HG02763 (cell line): ENCODE data around the gene PDLIM1.
"Not testable (repeated sequence)": the region's sequence is repeated elsewhere in the genome, so short reads cannot be mapped to it uniquely, and the experiment has no call there.

Experiments
- ATAC-seq: cut with Tn5 transposase; IDR thresholded peaks from one replicate; pipeline ENCODE4 v1.9.1; 2021; ENCODE audit warnings: mild to moderate bottlenecking, moderate library complexity; ENCODE audit not compliant: unreplicated experiment

PDLIM1 gene

DNA sequence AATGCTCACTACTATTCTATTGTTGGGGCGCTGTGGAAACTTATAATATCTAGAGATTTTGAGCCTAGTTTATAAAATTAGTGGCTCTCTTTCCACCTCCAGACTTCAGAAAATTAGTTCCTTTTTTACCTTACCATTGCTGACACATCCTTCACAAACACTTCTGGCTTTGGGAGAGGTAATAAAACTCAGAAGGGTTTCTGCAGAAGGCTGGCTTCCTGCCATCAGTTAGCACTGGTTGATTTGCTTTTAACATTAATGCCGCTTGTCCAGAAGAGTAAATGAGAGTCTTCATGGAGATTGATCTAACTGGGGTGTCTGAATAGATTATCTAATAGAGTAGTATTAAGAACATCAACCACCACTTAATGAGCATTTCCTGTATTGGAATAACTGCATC is 76.4 kb downstream of the PDLIM1 start:
- no peak for ATAC-seq

DNA sequence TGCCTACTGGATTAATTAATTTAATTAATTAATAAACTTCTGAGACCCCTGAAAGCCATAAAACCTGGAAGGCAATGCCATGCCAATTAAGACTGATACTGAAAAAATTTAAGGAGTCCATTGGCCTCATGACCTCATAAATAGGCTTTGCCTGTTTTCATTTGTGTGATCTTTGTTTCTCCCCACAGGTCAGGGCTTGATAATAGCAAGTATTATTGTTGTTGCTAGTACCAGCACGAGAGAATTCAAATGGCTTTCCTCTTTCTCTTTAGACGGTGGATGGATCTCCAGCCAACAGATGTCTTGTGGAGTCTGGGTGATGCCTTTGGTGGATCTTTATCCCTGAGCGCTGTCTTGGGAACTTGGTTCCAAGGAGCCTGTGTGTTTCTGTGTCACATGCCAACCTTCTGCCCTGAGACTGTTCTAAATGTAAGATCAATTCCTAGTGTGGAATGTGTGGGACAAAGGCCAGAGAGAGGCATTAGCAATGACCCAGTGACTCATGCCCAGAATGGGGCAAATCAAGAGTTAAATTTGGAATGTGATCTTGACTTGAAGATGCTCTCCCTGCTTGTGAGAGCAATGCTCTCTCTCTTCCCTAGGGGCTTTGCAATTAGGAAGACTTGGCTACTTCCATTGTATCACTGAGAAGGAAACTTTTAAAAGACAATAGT is 79.1 kb downstream of the PDLIM1 start:
- ATAC-seq = no peak

DNA sequence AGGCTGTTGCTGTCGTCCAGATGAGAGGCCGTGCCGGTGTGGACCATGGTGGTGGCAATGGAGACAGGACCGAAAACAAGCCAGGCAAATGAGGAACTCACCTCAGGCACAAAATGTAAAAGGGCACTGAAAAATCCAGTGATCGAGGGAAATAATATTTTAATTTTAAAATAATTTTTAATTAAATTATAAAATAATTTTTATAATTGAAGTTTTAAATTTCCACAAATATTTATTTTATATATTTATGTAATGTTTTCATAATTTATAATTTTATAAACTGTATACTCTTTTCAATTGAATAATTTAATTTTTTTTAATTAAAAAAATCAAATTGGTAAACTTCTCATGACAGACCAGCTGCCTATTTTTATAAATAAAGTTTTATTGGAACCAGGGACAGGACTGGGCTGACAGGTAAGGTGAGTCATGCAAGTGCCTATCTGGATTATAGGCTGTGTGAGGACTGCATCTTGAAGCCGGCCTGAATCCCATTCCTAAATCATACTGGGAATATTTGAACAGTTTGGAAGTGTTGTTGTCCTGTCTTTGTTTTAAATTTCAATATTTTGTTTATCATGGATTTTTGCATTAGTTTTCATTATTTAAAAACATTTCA is 81.2 kb downstream of the PDLIM1 start:
- ATAC-seq = no peak

DNA sequence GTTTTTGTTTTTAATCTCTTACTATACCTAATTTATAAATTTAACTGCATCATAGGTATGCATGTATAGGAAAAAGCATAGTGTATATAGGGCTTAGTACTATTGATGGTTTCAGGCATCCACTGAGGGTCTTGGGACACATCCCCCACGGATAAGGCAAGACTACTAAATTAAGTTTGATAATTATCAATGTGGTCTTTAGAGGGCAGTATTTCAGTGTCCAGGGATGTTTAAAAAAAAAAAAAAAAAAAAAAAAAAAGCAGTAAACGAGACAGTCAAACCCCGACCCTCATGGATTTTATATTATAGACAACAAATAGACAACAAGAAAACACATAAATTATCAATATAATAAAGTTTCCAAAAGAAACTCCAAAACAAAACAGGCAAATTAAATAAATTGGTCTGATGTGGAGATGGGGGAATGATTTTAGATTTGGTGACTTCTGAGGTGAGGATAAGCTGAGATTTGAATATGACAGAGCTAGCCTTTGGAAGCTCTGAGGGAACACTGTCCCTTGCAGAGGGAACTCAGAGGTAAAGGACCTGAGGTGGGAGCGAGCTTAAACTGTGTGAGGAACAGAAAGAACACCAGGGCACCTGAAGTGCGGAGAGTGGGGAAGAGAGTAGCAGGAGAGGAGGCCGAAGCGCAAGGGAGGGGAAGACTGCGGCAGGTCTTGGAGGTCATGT is 82.0 kb downstream of the PDLIM1 start:
- no peak for ATAC-seq

DNA sequence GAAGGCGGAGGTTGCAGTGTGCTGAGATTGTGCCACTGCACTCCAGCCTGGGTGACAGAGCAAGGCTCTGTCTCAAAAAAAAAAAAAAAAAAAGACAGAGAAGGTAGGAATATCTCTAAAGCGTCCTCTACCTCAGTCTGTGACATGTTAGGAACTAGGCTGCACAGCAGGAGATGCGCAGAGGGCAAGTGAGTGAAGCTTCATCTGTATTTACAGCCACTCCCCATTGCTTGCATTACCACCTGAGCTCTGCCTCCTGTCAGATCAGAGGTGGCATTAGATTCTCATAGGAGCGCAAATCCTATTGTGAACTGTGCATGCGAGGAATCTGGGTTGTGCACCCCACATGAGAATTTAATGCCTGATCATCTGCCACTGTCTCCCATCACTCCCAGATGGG is 87.9 kb downstream of the PDLIM1 start:
- not testable (repeated sequence) for ATAC-seq

DNA sequence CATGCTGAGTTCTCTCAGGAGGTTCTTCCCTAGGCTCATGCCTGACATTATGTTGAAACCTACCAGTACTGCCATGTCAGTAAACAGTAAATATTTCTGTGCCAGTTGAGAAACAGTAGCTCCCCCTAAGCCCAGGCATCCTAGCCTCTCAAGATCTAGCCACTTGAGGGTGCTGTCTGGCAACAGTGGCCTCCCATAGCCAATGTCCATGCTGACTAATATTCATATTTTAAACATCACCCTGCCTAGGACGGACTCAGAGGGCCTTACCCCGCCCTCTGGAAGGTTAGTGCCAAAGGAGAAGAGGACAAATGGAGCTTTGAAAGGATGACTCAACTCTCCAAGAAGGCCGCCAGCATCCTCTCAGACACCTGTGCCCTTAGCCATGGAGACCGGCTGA is 89.1 kb downstream of the PDLIM1 start:
- no peak for ATAC-seq

DNA sequence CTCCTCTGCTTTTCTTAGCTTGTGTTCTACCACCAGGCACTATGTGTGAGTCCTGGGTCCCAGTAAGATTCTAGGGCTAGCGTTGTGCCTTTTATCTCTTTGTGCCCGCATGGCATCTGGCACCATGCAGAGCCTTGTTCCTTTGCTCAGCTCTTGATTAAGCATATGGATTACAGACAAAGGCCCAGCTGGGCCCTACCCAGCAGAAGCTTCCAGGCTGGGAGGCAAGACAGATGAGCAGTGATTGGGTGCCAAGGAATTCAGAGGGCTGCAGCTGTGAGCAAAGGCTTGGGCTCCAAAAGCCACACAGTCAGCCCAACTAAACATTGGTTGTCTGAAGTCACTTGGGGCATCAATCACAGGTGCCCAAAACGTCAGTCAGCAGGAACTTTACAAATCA is 94.8 kb downstream of the PDLIM1 start:
- no peak for ATAC-seq

DNA sequence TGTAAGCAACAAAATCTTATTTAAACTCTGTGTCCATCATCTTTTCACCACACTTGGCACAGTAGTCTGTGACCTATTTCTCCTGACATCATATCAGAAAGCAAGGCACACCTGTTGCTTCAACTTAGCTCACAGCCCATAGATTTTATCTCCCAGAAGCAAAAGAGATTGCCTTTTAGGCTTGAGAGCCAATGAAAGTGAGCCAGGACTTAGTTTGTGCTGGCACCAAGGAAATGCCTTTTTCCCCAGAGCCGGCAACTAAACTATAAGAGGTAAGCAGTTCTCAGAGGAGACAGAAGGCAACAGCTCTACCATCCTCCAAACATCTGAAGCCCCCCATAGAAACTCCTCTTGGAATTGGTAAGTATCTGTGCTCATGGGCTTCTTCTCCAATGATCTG is 96.9 kb downstream of the PDLIM1 start, which contains the start of gene ACSM6:
Gene ACSM6 (plus strand): TSS at position 295 of the 400 bp plus-strand sequence. CDS start 248 bp downstream, outside the sequence.
- ATAC-seq = no peak

DNA sequence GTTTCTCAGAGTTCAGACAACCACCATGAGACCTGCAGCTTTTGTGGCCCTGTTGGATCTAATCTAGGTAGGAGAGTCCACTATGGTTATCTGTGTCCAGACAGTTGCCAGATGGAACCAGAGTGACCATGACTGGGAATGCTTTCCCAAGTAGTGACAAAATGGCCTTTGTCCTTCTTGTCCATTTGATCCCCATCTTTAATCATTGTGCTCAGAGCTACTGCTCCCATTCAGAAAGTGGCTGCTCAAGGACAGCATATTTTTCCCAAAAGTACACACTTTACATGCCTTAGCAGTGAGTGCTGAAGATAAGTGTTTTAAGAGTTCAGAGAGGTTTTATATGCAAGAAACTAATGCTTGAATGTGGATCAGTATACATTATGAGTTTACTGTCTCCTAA is 102.2 kb downstream of the PDLIM1 start:
- ATAC-seq = no peak

DNA sequence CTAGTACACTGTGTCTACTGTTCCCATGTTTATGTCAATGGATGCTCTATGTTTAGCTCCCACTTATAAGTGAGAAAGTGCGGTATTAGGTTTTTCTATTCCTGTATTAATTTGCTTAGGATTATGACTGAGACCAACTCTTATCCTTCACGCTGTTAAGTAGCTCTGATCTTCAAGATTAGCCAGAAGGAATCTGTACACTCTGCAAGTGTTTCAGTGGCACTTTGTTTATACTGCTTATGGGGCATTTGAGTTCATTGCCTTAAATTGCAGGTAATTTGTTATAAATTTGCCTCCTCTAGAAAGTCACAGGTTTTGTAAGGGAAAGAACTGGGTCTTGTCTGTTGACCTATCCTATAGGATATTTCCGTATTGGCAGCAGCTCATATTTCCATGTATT is 103.2 kb downstream of the PDLIM1 start:
- no peak for ATAC-seq
